Panc1 (cell line): Measurements from ENCODE around the gene LDLRAD4.

ENCODE experiments used
- POLR2AphosphoS5 ChIP-seq: IDR thresholded peaks from 2 replicates; pipeline ENCODE4 v1.6.1; 2012; ENCODE audit warnings: mild to moderate bottlenecking, low read depth, low read length, moderate library complexity
- SIN3A ChIP-seq: IDR thresholded peaks from 2 replicates; pipeline ENCODE4 v1.6.1; 2012; ENCODE audit warnings: low read depth, mild to moderate bottlenecking, low read length, moderate library complexity, borderline replicate concordance; ENCODE audit not compliant: insufficient read depth
- TCF7L2 ChIP-seq: IDR thresholded peaks from 2 replicates; pipeline ENCODE4 v1.6.1; 2011; ENCODE audit warnings: mild to moderate bottlenecking, low read depth, low read length, inconsistent platforms
- TF ChIP-seq, protein P1 (sequence below): fragments of 450-650 bp; IDR thresholded peaks from 2 replicates; pipeline ENCODE4 v1.5.1; 2017; ENCODE audit warnings: mild to moderate bottlenecking
- TF ChIP-seq, protein P2 (sequence below), 2 experiments: IDR thresholded peaks; 2 replicates each; pipeline ENCODE4 v1.6.1; 2011 to 2012; ENCODE audit warnings: low read depth in 2 of 2, control low read depth in 1 of 2, low read length in 1 of 2, mild to moderate bottlenecking in 1 of 2, moderate library complexity in 1 of 2; ENCODE audit not compliant: insufficient read depth in 1 of 2

DNA sequence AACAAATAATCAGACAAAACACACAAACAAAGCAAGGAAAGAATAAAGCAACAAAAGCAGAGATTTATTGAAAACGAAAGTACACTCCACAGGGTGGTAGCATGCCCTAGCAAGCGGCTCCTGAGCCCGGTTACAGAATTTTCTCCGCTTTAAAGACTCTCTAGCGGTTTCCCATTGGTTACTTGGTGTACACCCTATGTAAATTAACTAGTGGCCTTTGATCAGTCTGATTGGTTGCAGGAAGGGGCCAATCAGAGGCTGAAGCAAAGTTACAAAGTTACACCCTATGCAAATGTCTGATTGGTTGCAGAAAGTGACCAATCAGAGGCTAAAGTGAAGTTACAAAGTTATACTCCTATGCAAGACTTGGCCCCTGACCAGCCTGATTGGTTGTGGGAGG lies 242.9 kb downstream of the LDLRAD4 start:
- TF ChIP-seq, protein P1, sequence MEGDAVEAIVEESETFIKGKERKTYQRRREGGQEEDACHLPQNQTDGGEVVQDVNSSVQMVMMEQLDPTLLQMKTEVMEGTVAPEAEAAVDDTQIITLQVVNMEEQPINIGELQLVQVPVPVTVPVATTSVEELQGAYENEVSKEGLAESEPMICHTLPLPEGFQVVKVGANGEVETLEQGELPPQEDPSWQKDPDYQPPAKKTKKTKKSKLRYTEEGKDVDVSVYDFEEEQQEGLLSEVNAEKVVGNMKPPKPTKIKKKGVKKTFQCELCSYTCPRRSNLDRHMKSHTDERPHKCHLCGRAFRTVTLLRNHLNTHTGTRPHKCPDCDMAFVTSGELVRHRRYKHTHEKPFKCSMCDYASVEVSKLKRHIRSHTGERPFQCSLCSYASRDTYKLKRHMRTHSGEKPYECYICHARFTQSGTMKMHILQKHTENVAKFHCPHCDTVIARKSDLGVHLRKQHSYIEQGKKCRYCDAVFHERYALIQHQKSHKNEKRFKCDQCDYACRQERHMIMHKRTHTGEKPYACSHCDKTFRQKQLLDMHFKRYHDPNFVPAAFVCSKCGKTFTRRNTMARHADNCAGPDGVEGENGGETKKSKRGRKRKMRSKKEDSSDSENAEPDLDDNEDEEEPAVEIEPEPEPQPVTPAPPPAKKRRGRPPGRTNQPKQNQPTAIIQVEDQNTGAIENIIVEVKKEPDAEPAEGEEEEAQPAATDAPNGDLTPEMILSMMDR: no peak
- no peak for TF ChIP-seq POLR2AphosphoS5
- TF ChIP-seq, protein P2, sequence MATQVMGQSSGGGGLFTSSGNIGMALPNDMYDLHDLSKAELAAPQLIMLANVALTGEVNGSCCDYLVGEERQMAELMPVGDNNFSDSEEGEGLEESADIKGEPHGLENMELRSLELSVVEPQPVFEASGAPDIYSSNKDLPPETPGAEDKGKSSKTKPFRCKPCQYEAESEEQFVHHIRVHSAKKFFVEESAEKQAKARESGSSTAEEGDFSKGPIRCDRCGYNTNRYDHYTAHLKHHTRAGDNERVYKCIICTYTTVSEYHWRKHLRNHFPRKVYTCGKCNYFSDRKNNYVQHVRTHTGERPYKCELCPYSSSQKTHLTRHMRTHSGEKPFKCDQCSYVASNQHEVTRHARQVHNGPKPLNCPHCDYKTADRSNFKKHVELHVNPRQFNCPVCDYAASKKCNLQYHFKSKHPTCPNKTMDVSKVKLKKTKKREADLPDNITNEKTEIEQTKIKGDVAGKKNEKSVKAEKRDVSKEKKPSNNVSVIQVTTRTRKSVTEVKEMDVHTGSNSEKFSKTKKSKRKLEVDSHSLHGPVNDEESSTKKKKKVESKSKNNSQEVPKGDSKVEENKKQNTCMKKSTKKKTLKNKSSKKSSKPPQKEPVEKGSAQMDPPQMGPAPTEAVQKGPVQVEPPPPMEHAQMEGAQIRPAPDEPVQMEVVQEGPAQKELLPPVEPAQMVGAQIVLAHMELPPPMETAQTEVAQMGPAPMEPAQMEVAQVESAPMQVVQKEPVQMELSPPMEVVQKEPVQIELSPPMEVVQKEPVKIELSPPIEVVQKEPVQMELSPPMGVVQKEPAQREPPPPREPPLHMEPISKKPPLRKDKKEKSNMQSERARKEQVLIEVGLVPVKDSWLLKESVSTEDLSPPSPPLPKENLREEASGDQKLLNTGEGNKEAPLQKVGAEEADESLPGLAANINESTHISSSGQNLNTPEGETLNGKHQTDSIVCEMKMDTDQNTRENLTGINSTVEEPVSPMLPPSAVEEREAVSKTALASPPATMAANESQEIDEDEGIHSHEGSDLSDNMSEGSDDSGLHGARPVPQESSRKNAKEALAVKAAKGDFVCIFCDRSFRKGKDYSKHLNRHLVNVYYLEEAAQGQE (IDR thresholded peaks at IDR 0.05; ENCODE audit: insufficient read depth in 1 of 2, low read depth in 2 of 2, low read length in 1 of 2): no peak
- no peak for TF ChIP-seq TCF7L2
- no peak for TF ChIP-seq SIN3A
